Stomach (tissue), 9 donors: ENCODE measurements around the gene ULK4. TPM values are rescaled to one million over a fixed set of nuclear protein-coding genes. Genes with fewer than 3 reads are reported as not detected.
A peak's percentile ranks its signal among the peaks of the same experiment; 100 is the strongest.
"Not testable (repeated sequence)": the region's sequence is repeated elsewhere in the genome, so short reads cannot be mapped to it uniquely, and the experiment has no call there.

Source experiments
- DNase-seq, 2 donors: peaks; one replicate each; pipeline versions ENCODE4 v3.0.0 to v3.0.0-alpha.2; 2013 to 2019
- H3K27ac ChIP-seq, 5 donors: fragments of 200-600 bp in 4 of 5; sonication (generic) in 4 of 5; one replicate each; pipeline ENCODE4 v1.5.1; 2013 to 2019; ENCODE audit warnings: mild to moderate bottlenecking in 1 of 5, moderate library complexity in 1 of 5
- H3K27me3 ChIP-seq, 3 donors: fragments of 200-600 bp; sonication (generic); one replicate each; pipeline ENCODE4 v1.5.1; 2017 to 2019; ENCODE audit warnings: mixed run types in 1 of 3
- H3K36me3 ChIP-seq, 4 donors: fragments of 200-600 bp; sonication (generic); 1 replicate in 3 of 4; 2 replicates in 1 of 4; pipeline ENCODE4 v1.5.1; 2016 to 2019
- H3K4me1 ChIP-seq, 4 donors: fragments of 200-600 bp; sonication (generic); one replicate each; pipeline ENCODE4 v1.5.1; 2016 to 2019
- H3K4me3 ChIP-seq, 4 donors: fragments of 200-600 bp; sonication (generic) in 3 of 4; one replicate each; pipeline ENCODE4 v1.5.1; 2016 to 2019; ENCODE audit warnings: mild to moderate bottlenecking in 1 of 4
- H3K9me3 ChIP-seq, 4 donors: fragments of 200-600 bp; sonication (generic); one replicate each; pipeline ENCODE4 v1.5.1; 2016 to 2019
- EP300 ChIP-seq: sonication (generic); formaldehyde crosslinking; IDR thresholded peaks from one replicate; pipeline ENCODE4 v1.6.1; 2017; ENCODE audit warnings: antibody characterized with exemption
- POLR2A ChIP-seq, 4 donors: fragments of 450-650 bp; IDR thresholded peaks; one replicate each; pipeline ENCODE4 v1.6.1; 2016; ENCODE audit warnings: antibody characterized with exemption in 4 of 4, control low read depth in 2 of 4, mild to moderate bottlenecking in 1 of 4, moderate library complexity in 1 of 4
- POLR2AphosphoS5 ChIP-seq, 3 donors: sonication (generic); formaldehyde crosslinking; IDR thresholded peaks; one replicate each; pipeline ENCODE4 v1.6.1; 2016; ENCODE audit warnings: antibody characterized with exemption in 3 of 3
- WGBS, 5 donors: extraction: QIAGEN DNeasy Blood & Tissue Kit in 3 of 5; methylation state at CpG; one replicate each; pipeline versions ENCODE4 v1.1.5 to v1.1.7; 2013 to 2018; 5-methylcytosine and 5-hydroxymethylcytosine counted together
- intact Hi-C: fragments of 100-400 bp; cut with DNase I; formaldehyde crosslinking; loops from one replicate; pipeline ENCODE4 v1.15.1; 2023; ENCODE audit warnings: low total_unique reads
- polyA plus RNA-seq, 3 donors: library from polyadenylated mRNA; stranded (reverse); fragments of 200-250 nt; gene quantifications; one replicate each; pipeline ENCODE4 v1.2.3, GENCODE V29; 2013
- total RNA-seq, 5 donors: library from RNA; depleted of rRNA; stranded (reverse); fragments of >200 nt; gene quantifications; one replicate each; pipeline versions ENCODE4 v1.1.0 to v1.2.3, GENCODE V29; 2014 to 2016
- TF ChIP-seq, protein P1 (sequence below), 7 experiments: fragments of 450-650 bp in 4 of 7; fragments of 200-600 bp in 3 of 7; sonication (generic) in 3 of 7; IDR thresholded peaks; one replicate each; pipeline ENCODE4 v1.5.1; 2016 to 2019; ENCODE audit warnings: antibody characterized with exemption in 7 of 7, control low read depth in 2 of 7, mild to moderate bottlenecking in 1 of 7
- donor health status: healthy with polysubstance abuse.
- donor health status: Bipolar disorder and iron deficiency.
- donor health status: healthy.

The ULK4 gene
- total and polyA plus RNA-seq, 8 donors = 1.6 to 150 (median 7.4) TPM

DNA sequence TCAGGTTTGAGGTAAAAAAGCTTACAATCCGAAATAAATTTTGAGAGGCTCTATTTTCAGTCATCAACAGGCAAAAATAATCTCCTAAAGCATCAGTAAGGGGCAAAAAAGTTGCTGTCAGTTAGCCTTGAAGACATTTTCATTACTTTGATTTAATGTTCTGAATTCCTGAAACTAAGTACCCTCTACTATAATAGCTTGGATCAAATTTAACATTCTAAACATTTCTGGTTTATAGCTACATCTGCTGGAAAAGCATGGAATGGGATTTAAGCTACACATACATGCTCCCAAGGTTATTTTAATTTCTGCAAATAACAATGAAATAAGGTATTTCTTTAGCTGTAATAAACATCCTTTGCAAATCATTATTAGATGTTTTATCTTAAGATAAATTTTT is 245.4 kb downstream of the ULK4 start:
- TF ChIP-seq POLR2AphosphoS5 (IDR thresholded peaks at IDR 0.05) = no peak
- TF ChIP-seq, protein P1, sequence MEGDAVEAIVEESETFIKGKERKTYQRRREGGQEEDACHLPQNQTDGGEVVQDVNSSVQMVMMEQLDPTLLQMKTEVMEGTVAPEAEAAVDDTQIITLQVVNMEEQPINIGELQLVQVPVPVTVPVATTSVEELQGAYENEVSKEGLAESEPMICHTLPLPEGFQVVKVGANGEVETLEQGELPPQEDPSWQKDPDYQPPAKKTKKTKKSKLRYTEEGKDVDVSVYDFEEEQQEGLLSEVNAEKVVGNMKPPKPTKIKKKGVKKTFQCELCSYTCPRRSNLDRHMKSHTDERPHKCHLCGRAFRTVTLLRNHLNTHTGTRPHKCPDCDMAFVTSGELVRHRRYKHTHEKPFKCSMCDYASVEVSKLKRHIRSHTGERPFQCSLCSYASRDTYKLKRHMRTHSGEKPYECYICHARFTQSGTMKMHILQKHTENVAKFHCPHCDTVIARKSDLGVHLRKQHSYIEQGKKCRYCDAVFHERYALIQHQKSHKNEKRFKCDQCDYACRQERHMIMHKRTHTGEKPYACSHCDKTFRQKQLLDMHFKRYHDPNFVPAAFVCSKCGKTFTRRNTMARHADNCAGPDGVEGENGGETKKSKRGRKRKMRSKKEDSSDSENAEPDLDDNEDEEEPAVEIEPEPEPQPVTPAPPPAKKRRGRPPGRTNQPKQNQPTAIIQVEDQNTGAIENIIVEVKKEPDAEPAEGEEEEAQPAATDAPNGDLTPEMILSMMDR (IDR thresholded peaks at IDR 0.05) = peak in 3 of 7 experiments; percentile 9 to 23 (median 14)
- no peak for TF ChIP-seq POLR2A (IDR thresholded peaks at IDR 0.05)
- no peak for TF ChIP-seq EP300
- peak in 1 of 2 donors; percentile 44 for DNase-seq
- Histone ChIP-seq H3K27me3 (no peaks in the 10 kb centered on the region), H3K4me3 (no peak overlapping the region), H3K36me3 (no peaks in the 10 kb centered on the region), H3K9me3 (no peaks in the 10 kb centered on the region), H3K4me1 (no peaks in the 10 kb centered on the region), H3K27ac (no peak overlapping the region)
- intact Hi-C loops = no loop called here
- WGBS, 5 donors = 85 to 93% (median 87%) methylated on average over 1 of the region's 1 CpG

DNA sequence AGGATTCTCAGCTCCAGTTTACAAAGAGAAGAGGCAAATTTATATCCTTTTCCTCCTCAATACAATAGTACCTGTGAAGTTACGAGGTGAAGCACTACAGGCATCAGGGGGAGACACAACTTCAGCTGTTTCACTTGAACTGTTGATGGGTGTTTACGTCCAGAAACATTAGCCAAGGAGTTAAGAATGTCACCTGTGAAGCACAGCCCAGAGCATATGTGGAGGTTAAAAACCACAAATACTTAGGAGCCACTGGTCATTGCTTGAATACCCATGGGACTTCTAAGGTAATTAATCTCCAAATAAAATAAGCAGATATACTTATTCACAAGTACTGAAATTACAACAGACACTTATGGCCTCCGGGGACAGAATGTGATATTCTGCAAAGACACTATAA is 246.5 kb downstream of the ULK4 start:
- no peaks in the 10 kb centered on the region for H3K4me1 ChIP-seq
- H3K27me3 ChIP-seq = no peaks in the 10 kb centered on the region
- no peak overlapping the region for H3K4me3 ChIP-seq
- intact Hi-C loops = no loop called here
- 87 to 98% (median 94%) methylated on average over 3 of the region's 3 CpGs for WGBS, 5 donors
- no peaks in the 10 kb centered on the region for H3K9me3 ChIP-seq
- H3K27ac ChIP-seq = no peak overlapping the region
- no peaks in the 10 kb centered on the region for H3K36me3 ChIP-seq
- DNase-seq = no peak
- TF ChIP-seq, protein P1 (IDR thresholded peaks at IDR 0.05) = no peak
- TF ChIP-seq POLR2AphosphoS5 (IDR thresholded peaks at IDR 0.05) (no peak), POLR2A (IDR thresholded peaks at IDR 0.05) (no peak), EP300 (no peak)

DNA sequence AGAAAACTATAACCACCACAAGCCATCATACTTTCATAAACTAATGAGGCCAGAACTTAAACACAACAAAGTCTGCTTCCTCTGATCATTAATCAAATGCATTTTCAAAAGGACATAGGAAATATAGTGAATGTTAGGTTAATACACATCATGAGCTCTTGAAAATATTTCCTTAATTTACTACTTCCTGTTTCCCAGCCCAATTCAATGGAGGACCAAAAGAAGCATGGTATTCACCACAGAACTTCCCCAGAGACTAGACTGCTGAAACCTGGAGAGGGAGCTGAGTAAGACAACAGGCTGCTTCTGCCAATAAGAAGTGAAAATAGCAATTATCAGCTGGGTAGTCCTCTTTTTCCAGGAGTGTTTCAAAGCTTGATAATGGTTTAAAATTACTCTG is 250.3 kb downstream of the ULK4 start:
- TF ChIP-seq POLR2A (IDR thresholded peaks at IDR 0.05) (no peak), POLR2AphosphoS5 (IDR thresholded peaks at IDR 0.05) (no peak), EP300 (no peak)
- TF ChIP-seq, protein P1 (IDR thresholded peaks at IDR 0.05) = no peak
- intact Hi-C loops = no loop called here
- DNase-seq = peak in 1 of 2 donors; percentile 15
- Histone ChIP-seq H3K4me3 (no peak overlapping the region), H3K9me3 (no peaks in the 10 kb centered on the region), H3K27ac (no peak overlapping the region), H3K4me1 (no peaks in the 10 kb centered on the region), H3K27me3 (no peaks in the 10 kb centered on the region), H3K36me3 (no peaks in the 10 kb centered on the region)

DNA sequence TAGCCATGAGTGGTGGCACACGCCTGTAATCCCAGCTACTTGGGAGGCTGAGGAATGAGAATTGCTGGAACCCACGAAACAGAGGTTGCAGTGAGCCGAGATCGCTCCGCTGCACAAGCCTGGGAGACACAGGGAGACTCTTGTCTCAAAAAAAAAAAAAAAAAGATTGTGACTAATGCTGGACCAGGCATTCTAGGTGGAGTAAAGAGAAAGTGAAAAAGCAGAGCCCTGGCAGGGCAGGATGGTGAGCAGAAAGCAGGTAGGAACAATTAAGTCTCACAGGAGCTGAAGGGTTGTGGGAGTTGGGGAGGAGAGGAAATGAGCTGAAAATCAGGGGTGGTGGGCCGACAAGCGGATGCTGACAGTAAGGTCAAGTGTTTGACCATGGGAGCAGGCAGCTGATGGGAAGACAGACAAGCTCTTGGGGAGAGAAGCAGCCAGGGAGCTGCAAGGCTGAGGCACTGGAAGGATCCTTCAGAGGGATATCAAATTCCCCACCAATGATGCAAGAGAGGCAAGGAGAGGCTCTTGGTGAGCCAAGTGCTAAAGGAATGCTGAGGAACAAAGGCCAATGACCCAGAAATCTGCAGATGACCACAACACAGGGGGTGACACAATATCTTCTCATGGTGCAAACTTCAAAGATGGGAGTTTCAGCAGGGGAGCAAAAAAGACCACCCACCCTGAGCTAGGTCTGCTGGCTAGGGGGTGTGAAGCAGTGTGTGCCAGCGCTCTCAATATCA is 251.1 kb downstream of the ULK4 start:
- intact Hi-C loops = no loop called here
- 93 to 97% (median 96%) methylated on average over 8 of the region's 8 CpGs for WGBS, 5 donors
- TF ChIP-seq POLR2A (IDR thresholded peaks at IDR 0.05) (no peak), EP300 (no peak), POLR2AphosphoS5 (IDR thresholded peaks at IDR 0.05) (no peak)
- TF ChIP-seq, protein P1 (IDR thresholded peaks at IDR 0.05) = no peak

DNA sequence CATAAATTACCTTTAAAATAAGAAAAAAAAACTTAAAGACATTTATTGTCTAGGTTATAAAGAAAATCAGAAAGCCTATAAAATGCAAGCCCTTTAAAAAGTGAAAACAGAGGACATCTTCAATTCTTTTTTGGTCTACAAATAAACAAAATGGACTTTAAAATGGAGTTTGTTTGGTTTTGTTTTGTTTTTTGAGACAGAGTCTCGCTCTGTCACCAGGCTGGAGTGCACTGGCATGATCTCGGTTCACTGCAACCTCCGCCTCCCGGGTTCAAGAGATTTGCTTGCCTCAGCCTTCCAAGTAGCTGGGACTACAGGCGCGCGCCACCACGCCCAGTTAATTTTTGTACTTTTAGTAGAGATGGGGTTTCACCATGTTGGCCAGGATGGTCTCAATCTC is 252.7 kb downstream of the ULK4 start:
- H3K4me1 ChIP-seq, H3K36me3 ChIP-seq, H3K27me3 ChIP-seq, DNase-seq, intact Hi-C loops, H3K27ac ChIP-seq, H3K4me3 ChIP-seq, H3K9me3 ChIP-seq: not testable (repeated sequence)
- WGBS, 5 donors = 91 to 98% (median 97%) methylated on average over 8 of the region's 8 CpGs

More for the DNA sequence above, 251.1 kb downstream of the ULK4 start:
- no peaks in the 10 kb centered on the region for H3K4me1 ChIP-seq
- H3K9me3 ChIP-seq = no peaks in the 10 kb centered on the region
- H3K4me3 ChIP-seq = no peak overlapping the region
- no peaks in the 10 kb centered on the region for H3K27me3 ChIP-seq
- no peaks in the 10 kb centered on the region for H3K36me3 ChIP-seq
- no peak for DNase-seq
- H3K27ac ChIP-seq = no peak overlapping the region
